ENCODE measurements around the gene MTNR1B.

Gene MTNR1B

DNA sequence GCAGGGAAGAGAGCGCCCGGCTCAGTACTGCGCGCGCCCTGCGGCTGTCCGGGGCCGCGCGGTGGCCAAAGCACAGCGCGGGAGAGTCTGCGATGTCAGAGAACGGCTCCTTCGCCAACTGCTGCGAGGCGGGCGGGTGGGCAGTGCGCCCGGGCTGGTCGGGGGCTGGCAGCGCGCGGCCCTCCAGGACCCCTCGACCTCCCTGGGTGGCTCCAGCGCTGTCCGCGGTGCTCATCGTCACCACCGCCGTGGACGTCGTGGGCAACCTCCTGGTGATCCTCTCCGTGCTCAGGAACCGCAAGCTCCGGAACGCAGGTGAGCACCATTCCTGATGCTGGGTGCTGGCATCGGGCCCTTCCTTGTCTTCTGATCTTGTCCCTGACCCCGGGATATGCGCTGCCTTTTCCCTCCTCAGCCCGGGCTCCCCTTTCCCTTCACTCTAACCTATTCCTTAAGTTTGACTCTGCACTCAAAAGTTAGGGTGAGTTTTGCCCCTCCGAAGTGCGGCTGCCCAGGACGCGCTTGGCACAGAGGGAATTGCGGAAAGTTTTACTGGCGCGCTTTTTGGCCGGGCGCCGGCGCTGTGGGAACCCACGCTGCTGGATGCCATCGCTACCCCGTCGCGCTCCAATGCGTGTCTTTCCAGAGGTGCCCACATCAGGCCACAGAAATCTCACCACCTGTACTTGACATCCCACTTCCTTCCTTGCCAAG, at the start of gene MTNR1B:
Gene MTNR1B (plus strand): TSS at position 18 of the 714 bp plus-strand sequence. CDS start 75 bp downstream, at position 93.
- TF ChIP-seq, protein P1, sequence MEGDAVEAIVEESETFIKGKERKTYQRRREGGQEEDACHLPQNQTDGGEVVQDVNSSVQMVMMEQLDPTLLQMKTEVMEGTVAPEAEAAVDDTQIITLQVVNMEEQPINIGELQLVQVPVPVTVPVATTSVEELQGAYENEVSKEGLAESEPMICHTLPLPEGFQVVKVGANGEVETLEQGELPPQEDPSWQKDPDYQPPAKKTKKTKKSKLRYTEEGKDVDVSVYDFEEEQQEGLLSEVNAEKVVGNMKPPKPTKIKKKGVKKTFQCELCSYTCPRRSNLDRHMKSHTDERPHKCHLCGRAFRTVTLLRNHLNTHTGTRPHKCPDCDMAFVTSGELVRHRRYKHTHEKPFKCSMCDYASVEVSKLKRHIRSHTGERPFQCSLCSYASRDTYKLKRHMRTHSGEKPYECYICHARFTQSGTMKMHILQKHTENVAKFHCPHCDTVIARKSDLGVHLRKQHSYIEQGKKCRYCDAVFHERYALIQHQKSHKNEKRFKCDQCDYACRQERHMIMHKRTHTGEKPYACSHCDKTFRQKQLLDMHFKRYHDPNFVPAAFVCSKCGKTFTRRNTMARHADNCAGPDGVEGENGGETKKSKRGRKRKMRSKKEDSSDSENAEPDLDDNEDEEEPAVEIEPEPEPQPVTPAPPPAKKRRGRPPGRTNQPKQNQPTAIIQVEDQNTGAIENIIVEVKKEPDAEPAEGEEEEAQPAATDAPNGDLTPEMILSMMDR (IDR thresholded peaks at IDR 0.05; ENCODE audit: control extremely low read depth, extremely low read depth, low read depth, missing control alignments): no peak
- ChIA-PET POLR2A (no interaction called here), CTCF (no interaction called here)
- DNase-seq (ENCODE audit: extremely low spot score): no peak

DNA sequence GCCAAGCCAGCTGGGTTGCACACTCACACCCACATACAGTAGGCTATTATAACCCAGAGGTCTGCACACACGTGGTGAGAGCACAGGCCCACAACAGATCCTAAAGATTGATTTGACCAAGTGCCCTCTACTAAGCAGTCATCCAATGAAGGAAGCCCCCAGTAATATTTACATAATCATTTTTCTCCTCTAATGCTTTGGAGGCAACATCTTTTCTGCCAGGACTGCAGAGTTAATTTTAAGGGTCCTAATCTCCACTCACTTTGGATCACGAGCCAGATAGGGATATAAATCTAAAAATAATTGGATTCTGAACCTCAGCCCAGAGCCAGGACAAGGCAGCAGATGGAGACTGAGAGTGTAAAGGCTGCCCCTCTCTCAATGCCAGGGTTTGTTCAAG, 49.1 kb upstream of the MTNR1B start:
- DNase-seq (ENCODE audit: extremely low spot score): no peak
- ChIA-PET POLR2A (no interaction called here), CTCF (no interaction called here)
- TF ChIP-seq, protein P1 (IDR thresholded peaks at IDR 0.05; ENCODE audit: control extremely low read depth, extremely low read depth, low read depth, missing control alignments): no peak

DNA sequence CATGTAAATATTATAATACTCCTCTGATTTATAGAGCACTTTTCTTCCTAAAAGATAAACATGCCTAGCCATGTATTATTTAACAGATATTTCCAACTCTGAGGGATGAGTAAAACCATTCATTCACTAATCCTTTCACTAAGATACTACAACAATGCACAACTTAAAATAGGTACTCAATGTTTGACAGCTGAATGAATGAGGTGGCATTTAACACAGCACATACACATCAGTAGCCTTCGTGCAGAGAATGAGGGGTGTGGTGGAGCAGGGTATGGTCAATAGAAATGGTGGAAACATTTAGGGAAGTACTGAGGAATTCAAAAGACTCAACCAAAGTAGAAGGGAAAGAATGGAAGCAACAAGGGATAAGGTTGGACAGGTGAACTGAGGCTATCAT, 46.7 kb upstream of the MTNR1B start:
- DNase-seq (ENCODE audit: extremely low spot score): no peak
- TF ChIP-seq, protein P1 (IDR thresholded peaks at IDR 0.05; ENCODE audit: control extremely low read depth, extremely low read depth, low read depth, missing control alignments): no peak
- CTCF ChIA-PET: interaction anchor here (0.8 kb wide), 1 partner anchor 14 kb away, joined by 3 read pairs; no protein-coding TSS in a partner anchor
- POLR2A ChIA-PET: no interaction called here

DNA sequence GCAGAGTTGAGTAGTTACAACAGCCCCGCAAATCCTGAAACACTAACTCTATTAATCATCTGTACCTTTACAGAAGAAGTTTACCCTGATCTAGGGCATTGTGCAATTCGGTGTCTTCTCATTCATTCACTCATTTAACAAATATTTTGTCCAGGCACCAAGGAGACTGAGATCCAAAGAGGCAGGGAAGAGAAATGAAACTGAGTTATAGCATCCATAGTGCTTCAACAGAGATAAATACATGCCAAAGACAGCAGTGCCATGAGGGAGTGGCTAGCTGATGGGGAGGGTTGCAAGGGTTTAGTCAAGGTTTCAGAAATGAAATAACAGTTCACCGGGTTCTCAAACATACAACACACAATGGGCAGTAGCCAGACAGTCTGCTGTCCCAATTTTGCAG, 40.2 kb upstream of the MTNR1B start:
- CTCF ChIA-PET: interaction anchor here (1.9 kb wide), 1 partner anchor 13 kb away, joined by 7 read pairs; no protein-coding TSS in a partner anchor
- no peak for DNase-seq (ENCODE audit: extremely low spot score)
- TF ChIP-seq, protein P1 (IDR thresholded peaks at IDR 0.05; ENCODE audit: control extremely low read depth, extremely low read depth, low read depth, missing control alignments): no peak
- POLR2A ChIA-PET: no interaction called here

DNA sequence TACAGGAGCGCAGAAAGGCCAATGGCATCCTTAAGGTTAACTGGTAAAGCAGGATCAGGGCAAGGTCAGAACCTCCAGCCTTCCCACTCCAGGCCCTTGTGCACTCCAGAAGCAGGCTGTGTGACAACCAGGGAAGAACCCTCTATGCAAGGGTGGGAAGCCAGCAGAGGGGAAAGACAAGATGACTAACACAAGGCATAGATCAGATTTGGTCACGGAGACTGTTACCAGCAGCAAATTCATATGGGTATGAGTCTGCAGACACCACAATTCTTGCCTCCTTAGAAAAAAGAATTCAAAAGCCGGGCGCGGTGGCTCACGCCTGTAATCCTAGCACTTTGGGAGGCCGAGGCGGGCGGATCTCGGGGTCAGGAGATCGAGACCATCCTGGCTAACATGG, 39.8 kb upstream of the MTNR1B start:
- no peak for DNase-seq (ENCODE audit: extremely low spot score)
- CTCF ChIA-PET: interaction anchor here (1.9 kb wide), 1 partner anchor 12 kb away, joined by 7 read pairs; no protein-coding TSS in a partner anchor

DNA sequence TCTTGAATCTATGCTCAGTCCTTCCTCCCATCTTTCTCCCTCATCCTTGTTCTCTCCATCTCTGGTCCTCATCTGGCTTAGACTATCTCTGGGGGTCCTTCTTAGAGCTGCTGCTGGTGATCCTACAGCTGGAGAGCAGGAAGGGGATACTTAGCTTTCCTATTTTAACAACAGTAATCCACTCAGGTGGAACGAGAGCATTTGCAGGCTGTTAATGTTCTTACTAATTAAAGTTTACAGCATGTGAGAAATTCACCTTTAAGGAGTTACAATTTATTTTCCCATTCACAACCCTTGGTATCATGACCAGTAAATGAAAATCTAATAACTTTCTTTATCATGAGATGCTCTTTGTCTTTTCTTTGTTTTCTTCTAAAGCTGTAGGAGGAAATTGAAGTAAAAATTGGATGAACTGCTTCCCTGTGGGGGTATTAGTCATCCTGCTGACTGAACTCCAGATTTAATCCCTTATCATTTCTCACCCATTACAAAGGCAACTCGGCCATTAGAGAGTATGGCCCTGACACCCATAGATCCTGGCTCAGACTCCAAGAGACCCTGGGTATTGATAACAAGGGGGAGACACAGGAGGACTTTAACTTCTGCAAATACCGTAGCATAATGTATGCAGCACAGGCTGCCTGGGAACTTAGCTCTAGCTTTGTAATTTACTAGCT, 37.6 kb upstream of the MTNR1B start:
- POLR2A ChIA-PET: no interaction called here
- TF ChIP-seq, protein P1 (IDR thresholded peaks at IDR 0.05; ENCODE audit: control extremely low read depth, extremely low read depth, low read depth, missing control alignments): no peak
- CTCF ChIA-PET: interaction anchor here (1.2 kb wide), 1 partner anchor 10 kb away, joined by 5 read pairs; no protein-coding TSS in a partner anchor
- DNase-seq (ENCODE audit: extremely low spot score): no peak

More for the DNA sequence above, 39.8 kb upstream of the MTNR1B start:
- TF ChIP-seq, protein P1 (IDR thresholded peaks at IDR 0.05; ENCODE audit: control extremely low read depth, extremely low read depth, low read depth, missing control alignments): no peak
- POLR2A ChIA-PET: no interaction called here
